SU-DHL-6 (cell line): ENCODE results near the gene UBR4.

Experiments used
- CTCF ChIP-seq: fragments of 200-600 bp; sonication (generic); IDR thresholded peaks from one replicate; pipeline ENCODE4 v1.5.1; 2017; ENCODE audit warnings: antibody characterized with exemption, mild to moderate bottlenecking, low read length, moderate library complexity; ENCODE audit not compliant: insufficient read depth, poor library complexity, severe bottlenecking
- EZH2phosphoT487 ChIP-seq: fragments of 200-600 bp; sonication (generic), shearing (Covaris generic); conservative IDR thresholded peaks from 2 replicates; pipeline ENCODE4 v1.6.1; 2018; ENCODE audit warnings: mild to moderate bottlenecking, antibody characterized with exemption, low read length, moderate library complexity, mixed read lengths

GRCh38 chr1:19123837-19124236, 86.2 kb downstream of the UBR4 start:
- TF ChIP-seq CTCF (no peak), EZH2phosphoT487 (no peak)
